Stomach (tissue), 19 donors: ENCODE data around the gene RAD54L. TPM values are rescaled to one million over a fixed set of nuclear protein-coding genes. Genes with fewer than 3 reads are reported as not detected.

Experiments used
- DNase-seq, 2 donors: peaks; one replicate each; pipeline versions ENCODE4 v3.0.0 to v3.0.0-alpha.2; 2013 to 2019
- H3K27ac ChIP-seq, 5 donors: fragments of 200-600 bp in 4 of 5; sonication (generic) in 4 of 5; one replicate each; pipeline ENCODE4 v1.5.1; 2013 to 2019; ENCODE audit warnings: mild to moderate bottlenecking in 1 of 5, moderate library complexity in 1 of 5
- H3K27me3 ChIP-seq, 3 donors: fragments of 200-600 bp; sonication (generic); one replicate each; pipeline ENCODE4 v1.5.1; 2017 to 2019; ENCODE audit warnings: mixed run types in 1 of 3
- H3K36me3 ChIP-seq, 4 donors: fragments of 200-600 bp; sonication (generic); 1 replicate in 3 of 4; 2 replicates in 1 of 4; pipeline ENCODE4 v1.5.1; 2016 to 2019
- H3K4me1 ChIP-seq, 4 donors: fragments of 200-600 bp; sonication (generic); one replicate each; pipeline ENCODE4 v1.5.1; 2016 to 2019
- H3K4me3 ChIP-seq, 4 donors: fragments of 200-600 bp; sonication (generic) in 3 of 4; one replicate each; pipeline ENCODE4 v1.5.1; 2016 to 2019; ENCODE audit warnings: mild to moderate bottlenecking in 1 of 4
- H3K9me3 ChIP-seq, 4 donors: fragments of 200-600 bp; sonication (generic); one replicate each; pipeline ENCODE4 v1.5.1; 2016 to 2019
- CTCF ChIP-seq, 7 experiments: fragments of 450-650 bp in 4 of 7; fragments of 200-600 bp in 3 of 7; sonication (generic) in 3 of 7; IDR thresholded peaks; one replicate each; pipeline ENCODE4 v1.5.1; 2016 to 2019; ENCODE audit warnings: antibody characterized with exemption in 7 of 7, control low read depth in 2 of 7, mild to moderate bottlenecking in 1 of 7
- EP300 ChIP-seq: sonication (generic); formaldehyde crosslinking; IDR thresholded peaks from one replicate; pipeline ENCODE4 v1.6.1; 2017; ENCODE audit warnings: antibody characterized with exemption
- POLR2A ChIP-seq, 4 donors: fragments of 450-650 bp; IDR thresholded peaks; one replicate each; pipeline ENCODE4 v1.6.1; 2016; ENCODE audit warnings: antibody characterized with exemption in 4 of 4, control low read depth in 2 of 4, mild to moderate bottlenecking in 1 of 4, moderate library complexity in 1 of 4
- POLR2AphosphoS5 ChIP-seq, 3 donors: sonication (generic); formaldehyde crosslinking; IDR thresholded peaks; one replicate each; pipeline ENCODE4 v1.6.1; 2016; ENCODE audit warnings: antibody characterized with exemption in 3 of 3
- WGBS, 5 donors: extraction: QIAGEN DNeasy Blood & Tissue Kit in 3 of 5; methylation state at CpG; one replicate each; pipeline versions ENCODE4 v1.1.5 to v1.1.7; 2013 to 2018; 5-methylcytosine and 5-hydroxymethylcytosine counted together
- intact Hi-C: fragments of 100-400 bp; cut with DNase I; formaldehyde crosslinking; loops from one replicate; pipeline ENCODE4 v1.15.1; 2023; ENCODE audit warnings: low total_unique reads
- long read RNA-seq, 10 donors: transcript quantifications; one replicate each; lab custom pipeline, GENCODE V29; 2026
- polyA plus RNA-seq, 3 donors: library from polyadenylated mRNA; stranded (reverse); fragments of 200-250 nt; gene quantifications; one replicate each; pipeline ENCODE4 v1.2.3, GENCODE V29; 2013
- total RNA-seq, 5 donors: library from RNA; depleted of rRNA; stranded (reverse); fragments of >200 nt; gene quantifications; one replicate each; pipeline versions ENCODE4 v1.1.0 to v1.2.3, GENCODE V29; 2014 to 2016
- donor health status: healthy with polysubstance abuse.
- donor health status: Bipolar disorder and iron deficiency.
- donor health status: healthy.

RAD54L gene
- total RNA-seq (10 to 100 TPM in 2 of 5 donors, 1 to 10 TPM in 2, under 1 TPM in 1; 0.45 to 99.6 (median 3.9) TPM), polyA plus RNA-seq (1 to 10 TPM; 2.6 to 6.5 (median 3.2) TPM)
- long read RNA-seq, donor 1, partial matches to known transcripts, result 0 of 11 reads
- long read RNA-seq, donor 1, other reads (novel, unspliced or antisense), result 11 of 11 reads
- long read RNA-seq, donor 2, partial matches to known transcripts, result 9 of 32 reads
- long read RNA-seq, donor 2, other reads (novel, unspliced or antisense), result 23 of 32 reads
- long read RNA-seq, donor 3, result 0 reads
- long read RNA-seq, donor 4, result 0 reads
- long read RNA-seq, donor 5, partial matches to known transcripts, result 23 of 28 reads
- long read RNA-seq, donor 5, other reads (novel, unspliced or antisense), result 5 of 28 reads
- long read RNA-seq, donor 6, result 0 reads
- long read RNA-seq, donor 7, partial matches to known transcripts, result 0 of 1 reads
- long read RNA-seq, donor 7, other reads (novel, unspliced or antisense), result 0 of 1 reads
- long read RNA-seq, donor 8, partial matches to known transcripts, result 23 of 23 reads
- long read RNA-seq, donor 8, other reads (novel, unspliced or antisense), result 0 of 23 reads
- long read RNA-seq, donor 9, partial matches to known transcripts, result 0 of 1 reads
- long read RNA-seq, donor 9, other reads (novel, unspliced or antisense), result 0 of 1 reads
- long read RNA-seq, donor 10, result 0 reads

DNA sequence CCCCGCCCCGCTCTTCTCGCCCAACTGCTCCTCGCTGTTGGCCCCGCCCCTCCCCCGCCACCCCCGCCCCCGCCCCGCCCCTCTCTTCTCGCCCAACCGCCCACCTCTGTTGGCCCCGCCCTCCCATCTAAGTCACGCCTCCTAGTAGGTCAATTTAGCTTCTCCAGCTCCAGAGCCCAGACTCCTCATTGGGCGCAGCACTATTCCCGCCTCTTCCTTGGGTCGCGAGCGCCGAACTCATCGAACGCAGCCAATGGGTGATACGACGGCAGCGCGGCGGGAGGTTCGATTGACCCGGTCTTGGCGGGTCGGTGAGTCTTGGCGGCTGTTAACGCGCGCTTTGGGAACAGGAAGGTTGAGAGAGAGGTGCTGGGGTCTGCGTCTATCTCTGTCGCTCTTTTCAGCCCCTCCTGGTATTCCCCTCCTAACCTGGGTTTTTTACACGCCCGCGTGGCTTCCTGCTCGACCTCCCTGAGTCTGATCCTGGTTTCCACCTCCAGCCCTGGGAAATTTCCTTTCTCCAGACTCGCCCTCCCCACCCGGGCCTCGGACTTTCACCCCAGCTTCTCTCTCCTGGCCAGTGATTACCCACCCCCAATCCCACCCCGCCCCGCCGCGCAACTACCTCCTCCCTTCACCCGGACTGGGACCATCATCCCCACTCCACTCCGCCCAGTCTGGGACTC lies at the start of gene RAD54L:
TSS of gene RAD54L (plus strand) at position 328 of the 686 bp plus-strand sequence. CDS start 643 bp downstream, outside the sequence.
- DNase-seq, result peak; percentile 98 to 99
- peaks cover 6 to 25% (median 17%) of the 10 kb centered on the region in 4 donors for H3K4me1 ChIP-seq
- no peaks in the 10 kb centered on the region for H3K36me3 ChIP-seq
- WGBS, 5 donors, result 0 to 3% (median 2%) methylated on average over 38 to 48 of the region's 49 CpGs
- peak within 1 kb of the TSS; percentile 33 to 85 (median 82) for H3K27ac ChIP-seq
- no peaks in the 10 kb centered on the region for H3K27me3 ChIP-seq
- peak within 1 kb of the TSS; percentile 57 to 85 (median 66) for H3K4me3 ChIP-seq
- intact Hi-C loops, result no loop called here
- TF ChIP-seq CTCF (IDR thresholded peaks at IDR 0.05) (no peak), POLR2AphosphoS5 (IDR thresholded peaks at IDR 0.05) (peak; percentile 7 to 73 (median 54)), EP300 (no peak), POLR2A (IDR thresholded peaks at IDR 0.05) (no peak)
- H3K9me3 ChIP-seq, result no peaks in the 10 kb centered on the region

DNA sequence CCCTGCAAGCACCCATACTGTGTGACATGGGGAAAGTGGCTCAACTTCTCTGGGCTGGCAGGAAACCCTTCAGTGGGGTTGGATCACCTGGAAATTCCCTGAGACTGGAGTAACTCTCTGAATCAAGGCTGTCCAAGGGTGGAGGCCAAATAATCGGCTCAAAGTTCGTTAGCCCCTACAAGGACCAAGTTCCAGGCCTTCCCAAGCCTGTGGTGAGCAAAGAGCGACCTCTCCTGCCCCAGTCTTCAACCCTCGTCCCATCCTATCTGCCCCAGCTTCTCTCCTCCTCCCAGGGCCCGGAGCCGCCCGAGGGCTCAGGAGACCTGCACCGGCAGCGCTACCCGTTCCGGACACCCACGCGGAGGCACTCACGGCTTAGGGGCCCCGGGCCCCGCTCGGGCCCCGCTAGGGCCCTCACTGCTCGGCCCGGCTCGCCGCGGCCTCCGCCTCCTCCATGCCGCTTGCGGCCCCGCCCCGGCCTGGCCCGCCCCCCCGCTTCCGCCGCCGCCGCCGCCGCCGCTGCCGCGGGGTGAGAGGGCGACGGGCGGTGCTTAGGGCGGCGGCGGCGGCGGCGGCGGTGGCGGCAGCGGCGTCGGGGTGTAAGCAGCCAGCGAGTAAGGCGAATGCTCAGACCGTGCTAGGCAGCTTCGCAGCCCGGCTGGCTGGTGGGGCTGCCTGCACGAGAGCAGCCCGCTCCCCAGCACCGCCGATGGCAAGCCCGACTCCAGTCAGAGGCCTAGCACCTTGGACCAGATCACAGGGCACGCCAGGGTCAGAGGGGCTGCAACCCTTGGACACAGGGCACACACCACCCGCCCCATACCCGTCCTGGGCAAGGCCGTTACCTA lies 49.4 kb upstream of the RAD54L start, which contains the start of gene POMGNT1:
TSS of gene POMGNT1 (minus strand) at position 471 of the 848 bp plus-strand sequence. CDS start 613 bp downstream, outside the sequence.
- intact Hi-C loops, result no loop called here

GRCh38 chr1:46199233-46199749 lies 48.3 kb upstream of the RAD54L start:
- no peak for TF ChIP-seq EP300
- peak overlapping the region in 3 of 5 donors; percentile 71 to 91 (median 86) for H3K27ac ChIP-seq
- peaks cover 0 to 26% (median 17%) of the 10 kb centered on the region in 4 donors for H3K36me3 ChIP-seq
- H3K27me3 ChIP-seq, result no peaks in the 10 kb centered on the region
- WGBS, 5 donors, result 53 to 72% (median 59%) methylated on average over 3 of the region's 3 CpGs
- no peak for DNase-seq
- peak overlapping the region in 3 of 4 donors; percentile 74 to 88 (median 83) for H3K4me3 ChIP-seq
- no peaks in the 10 kb centered on the region for H3K9me3 ChIP-seq
- intact Hi-C loops, result no loop called here
- peaks cover 9 to 67% (median 54%) of the 10 kb centered on the region in 4 donors for H3K4me1 ChIP-seq

More for the DNA sequence above, 49.4 kb upstream of the RAD54L start, which contains the start of gene POMGNT1:
- WGBS, 5 donors, result 0 to 1% (median 1%) methylated on average over 16 to 64 of the region's 67 CpGs
- H3K27ac ChIP-seq, result peak within 1 kb of the TSS; percentile 74 to 93 (median 86)
- peaks cover 9 to 57% (median 44%) of the 10 kb centered on the region in 4 donors for H3K4me1 ChIP-seq
- no peaks in the 10 kb centered on the region for H3K27me3 ChIP-seq
- H3K9me3 ChIP-seq, result no peaks in the 10 kb centered on the region
- peak; percentile 75 to 92 for DNase-seq
- H3K4me3 ChIP-seq, result peak within 1 kb of the TSS; percentile 74 to 88 (median 78)
- TF ChIP-seq CTCF (IDR thresholded peaks at IDR 0.05) (no peak), POLR2AphosphoS5 (IDR thresholded peaks at IDR 0.05) (peak in 1 of 3 donors; percentile 62)
- peaks cover 7 to 37% (median 28%) of the 10 kb centered on the region in 4 donors for H3K36me3 ChIP-seq

DNA sequence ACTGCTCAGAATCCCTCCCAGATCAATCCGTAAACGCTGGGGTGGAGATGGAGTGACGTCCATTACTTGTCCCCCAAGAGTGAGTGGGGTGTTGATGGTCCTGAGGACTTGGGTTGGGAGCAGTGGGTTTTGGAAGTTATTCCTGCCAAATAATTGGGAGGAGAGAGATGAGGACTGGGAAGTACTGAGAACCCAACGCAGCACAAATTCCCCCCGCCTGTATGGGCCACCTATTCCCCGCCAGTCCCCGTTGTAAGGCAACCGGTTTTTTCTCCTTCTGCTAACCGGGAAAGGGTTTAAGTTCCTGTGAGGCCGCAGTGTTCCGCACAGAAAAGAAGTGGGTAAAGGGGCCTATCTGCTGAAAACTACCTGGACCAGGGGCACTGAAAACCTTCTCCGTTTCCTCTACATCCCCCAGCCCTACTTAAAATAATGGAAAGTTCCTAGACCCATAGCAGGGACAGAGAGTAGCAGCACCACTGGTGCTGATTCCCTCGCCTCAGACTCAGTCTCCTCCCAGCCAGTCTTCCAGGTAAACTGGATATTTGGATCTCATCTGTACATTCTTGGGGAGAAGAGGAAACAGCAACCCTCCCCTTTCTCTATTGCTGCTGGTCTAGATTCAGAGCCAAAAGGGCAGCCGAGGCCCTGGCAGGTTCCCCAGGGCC lies 43.7 kb upstream of the RAD54L start:
- H3K4me1 ChIP-seq, result peaks cover 7 to 48% (median 44%) of the 10 kb centered on the region in 4 donors
- TF ChIP-seq POLR2AphosphoS5 (IDR thresholded peaks at IDR 0.05), result no peak
- peak overlapping the region; percentile 69 to 88 (median 76) for H3K4me3 ChIP-seq
- WGBS, 5 donors, result 30 to 60% (median 52%) methylated on average over 14 of the region's 14 CpGs
- no peaks in the 10 kb centered on the region for H3K9me3 ChIP-seq
- no peaks in the 10 kb centered on the region for H3K36me3 ChIP-seq
- H3K27ac ChIP-seq, result peak overlapping the region; percentile 70 to 90 (median 82)
- intact Hi-C loops, result no loop called here
- DNase-seq, result no peak
- H3K27me3 ChIP-seq, result no peaks in the 10 kb centered on the region
